K562 (cell line): ENCODE measurements around the gene SLC14A1. TPM values are rescaled to one million over a fixed set of nuclear protein-coding genes. Genes with fewer than 3 reads are reported as not detected.

Experiments used
- ATAC-seq: fragments of 200-7000 bp; cut with Tn5 transposase; 3 replicates; pipeline ENCODE4 v1.9.1; 2020; ENCODE audit warnings: moderate library complexity
- BruUV-seq: library from RNA; stranded (reverse); fragments of 400-500 nt; replicated peaks from 2 replicates; lab custom pipeline; 2021; lab: Mats Ljungman, UMichigan
- CTCF ChIA-PET: fragments of 300-600 bp; formaldehyde crosslinking; extraction: SDS; loops from one replicate; lab custom pipeline; 2021; ENCODE audit warnings: low intra/inter-chr PET ratio; lab: Yijun Ruan, JAX
- POLR2A ChIA-PET: fragments of 300-600, 350-650 bp; sonication (Branson Sonifier 250); formaldehyde crosslinking; extraction: SDS; loops from one replicate; lab custom pipeline; 2021; ENCODE audit warnings: antibody characterized with exemption, inconsistent platforms; lab: Yijun Ruan, JAX
- DNase-seq, 4 experiments: peaks; one replicate each; pipeline versions ENCODE4 v3.0.0 to v3.0.0-alpha.2; 2011 to 2018; ENCODE audit warnings: low spot score in 3 of 4, mixed read lengths in 3 of 4; ENCODE audit errors: extremely low read depth in 1 of 4
- FAIRE-seq: peaks from 2 replicates; lab custom pipeline; 2011; peaks lifted over from hg19 to GRCh38; lab: Jason Lieb, UNC
- H2AFZ ChIP-seq: 2 replicates; pipeline ENCODE4 v1.6.0; 2011; ENCODE audit warnings: low read depth, low read length, control low read depth, inconsistent platforms
- H3K27ac ChIP-seq: fragments of 200-600 bp; 3 replicates; pipeline ENCODE4 v1.8.0; 2011; ENCODE audit warnings: low read depth, mild to moderate bottlenecking, control low read depth, inconsistent platforms, low read length, moderate library complexity, mixed read lengths; ENCODE audit errors: extremely low read depth
- H3K27me3 ChIP-seq, 2 experiments: fragments of 300-600 bp in 1 of 2; 2 replicates in 1 of 2; 3 replicates in 1 of 2; pipeline versions ENCODE4 v1.6.0 to v1.8.0; 2011; ENCODE audit warnings: inconsistent platforms in 2 of 2, low read length in 2 of 2, mild to moderate bottlenecking in 1 of 2, mixed read lengths in 1 of 2, moderate library complexity in 1 of 2; ENCODE audit not compliant: control insufficient read depth in 2 of 2, insufficient read depth in 2 of 2
- H3K36me3 ChIP-seq: fragments of 300-600 bp; 3 replicates; pipeline ENCODE4 v1.8.0; 2011; ENCODE audit warnings: mild to moderate bottlenecking, low read length, inconsistent platforms; ENCODE audit not compliant: control insufficient read depth, insufficient read depth
- H3K4me1 ChIP-seq, 2 experiments: fragments of 200-600 bp in 1 of 2; replicated peaks in 1 of 2; 2 replicates in 1 of 2; 3 replicates in 1 of 2; pipeline versions ENCODE4 v1.5.1 to v1.8.0; 2011; ENCODE audit warnings: inconsistent platforms in 2 of 2, low read length in 2 of 2, mild to moderate bottlenecking in 1 of 2, mixed read lengths in 1 of 2, moderate library complexity in 1 of 2; ENCODE audit not compliant: control insufficient read depth in 2 of 2, insufficient read depth in 2 of 2
- H3K4me2 ChIP-seq: 2 replicates; pipeline ENCODE4 v1.6.1; 2011; ENCODE audit warnings: low read length, control low read depth, inconsistent platforms, mixed read lengths; ENCODE audit not compliant: insufficient read depth
- H3K4me3 ChIP-seq: fragments of 200-600 bp; sonication (generic), shearing (Covaris generic); 2 replicates; pipeline ENCODE4 v1.5.1; 2016; ENCODE audit warnings: control low read depth, inconsistent platforms
- H3K79me2 ChIP-seq: fragments of 200-600 bp; 3 replicates; pipeline ENCODE4 v1.8.0; 2011; ENCODE audit warnings: low read length, inconsistent platforms; ENCODE audit not compliant: control insufficient read depth, insufficient read depth
- H3K9ac ChIP-seq, 2 experiments: 2 replicates each; pipeline versions ENCODE4 v1.6.0 to v1.6.1; 2011; ENCODE audit warnings: low read depth in 2 of 2, low read length in 2 of 2, control low read depth in 1 of 2, inconsistent platforms in 1 of 2, mild to moderate bottlenecking in 1 of 2, mixed read lengths in 1 of 2; ENCODE audit not compliant: insufficient read depth in 1 of 2
- H3K9me1 ChIP-seq: one replicate; pipeline ENCODE4 v1.6.0; 2011; ENCODE audit warnings: inconsistent platforms, mild to moderate bottlenecking, low read length, moderate library complexity; ENCODE audit not compliant: control insufficient read depth, insufficient read depth
- H3K9me3 ChIP-seq: replicated peaks from 2 replicates; pipeline ENCODE4 v1.5.1; 2011; ENCODE audit warnings: low read depth, low read length, inconsistent platforms; ENCODE audit not compliant: control insufficient read depth, insufficient read depth
- H4K20me1 ChIP-seq: replicated peaks from 2 replicates; pipeline ENCODE4 v1.6.1; 2011; ENCODE audit warnings: low read length, inconsistent platforms, mixed read lengths; ENCODE audit not compliant: control insufficient read depth, insufficient read depth
- ESRRA ChIP-seq: fragments of 450-650 bp; IDR thresholded peaks from 2 replicates; pipeline ENCODE4 v1.6.1; 2014; ENCODE audit warnings: low read depth, mild to moderate bottlenecking, moderate library complexity, borderline replicate concordance
- KAT8 ChIP-seq: fragments of 450-650 bp; IDR thresholded peaks from 2 replicates; pipeline ENCODE4 v1.6.1; 2016; ENCODE audit warnings: low read depth, mild to moderate bottlenecking
- MCM2 ChIP-seq: fragments of 450-650 bp; IDR thresholded peaks from 2 replicates; pipeline ENCODE4 v1.6.1; 2017; ENCODE audit warnings: low read depth, mild to moderate bottlenecking
- POLR2AphosphoS5 ChIP-seq: IDR thresholded peaks from 2 replicates; pipeline ENCODE4 v1.6.1; 2011; ENCODE audit warnings: mild to moderate bottlenecking, low read depth, low read length, moderate library complexity; ENCODE audit not compliant: control insufficient read depth, insufficient read depth
- RFX5 ChIP-seq: IDR thresholded peaks from 2 replicates; pipeline ENCODE4 v1.6.1; 2011; ENCODE audit warnings: low read depth, mild to moderate bottlenecking, improper control_type of control experiment, low read length
- ZC3H8 ChIP-seq: fragments of 450-650 bp; IDR thresholded peaks from 2 replicates; pipeline ENCODE4 v1.6.1; 2017
- WGBS: fragments of 100-300 bp; shearing (Covaris generic); methylation state at CpG from one replicate; pipeline ENCODE4 v1.1.6; 2016; ENCODE audit warnings: low coverage, mixed read lengths; ENCODE audit not compliant: insufficient coverage; ENCODE audit errors: missing lambda C conversion rate; 5-methylcytosine and 5-hydroxymethylcytosine counted together
- in situ Hi-C: fragments of 300-500 bp; cut with MboI; formaldehyde crosslinking; loops from 4 replicates; pipeline ENCODE4 v1.15.0; 2018; ENCODE audit warnings: inconsistent platforms, mixed read lengths
- intact Hi-C: fragments of 100-400 bp; cut with micrococcal nuclease; formaldehyde crosslinking; loops from 2 replicates; pipeline ENCODE4 v1.14.2; 2022
- polyA plus RNA-seq, 8 experiments: library from polyadenylated mRNA; depleted of rRNA in 4 of 8; stranded (reverse) in 5 of 8; unstranded in 3 of 8; fragments of >200 nt; fragmentation: Nextera tagmentation in 2 of 8; fragmentation: Illumina TruSeq in 1 of 8; extraction: Ambion mirVana in 2 of 8; extraction: Trizol in 1 of 8; gene quantifications; 2 replicates each; pipeline versions ENCODE4 v1.2.1 to v1.2.3, GENCODE V29; 2011 to 2014; ENCODE audit warnings: inconsistent platforms in 1 of 8, missing spikeins in 1 of 8
- total RNA-seq, 7 experiments: library from RNA; depleted of rRNA in 6 of 7; stranded (reverse); fragments of >200 nt in 6 of 7; fragmentation: Illumina TruSeq in 2 of 7; extraction: Trizol in 2 of 7; gene quantifications; 2 replicates each; pipeline versions ENCODE4 v1.2.1 to v1.2.3, GENCODE V29; 2011 to 2021; ENCODE audit warnings: low replicate concordance in 1 of 7

Gene SLC14A1
- total and polyA plus RNA-seq, 9 of the 15 experiments (the other 6 are each of a cell fraction or from before 2014, with no cell fraction given) = 0.14 to 0.40 (median 0.20) TPM; not detected in 6

GRCh38 chr18:45782662-45783061 lies 58.7 kb downstream of the SLC14A1 start:
- in situ Hi-C loops = no loop called here

GRCh38 chr18:45783097-45784075 lies 59.4 kb downstream of the SLC14A1 start:
- TF ChIP-seq RFX5 = no peak
- TF ChIP-seq ZC3H8 = no peak
- TF ChIP-seq ESRRA = no peak
- no peak for TF ChIP-seq KAT8

More at GRCh38 chr18:45782662-45783061, 58.7 kb downstream of the SLC14A1 start:
- no peak overlapping the region for H2AFZ ChIP-seq
- H4K20me1 ChIP-seq = no peaks in the 10 kb centered on the region
- intact Hi-C loops = no loop called here
- H3K79me2 ChIP-seq = no peaks in the 10 kb centered on the region
- no peak for DNase-seq
- no peak overlapping the region for H3K4me3 ChIP-seq
- no peaks in the 10 kb centered on the region for H3K9me1 ChIP-seq
- POLR2A ChIA-PET = no interaction called here
- no peak for TF ChIP-seq POLR2AphosphoS5
- TF ChIP-seq MCM2 = no peak
- CTCF ChIA-PET = no interaction called here
- BruUV-seq = no TSS peak
- 0% methylated on average over 1 of the region's 1 CpG for WGBS
- no peak for FAIRE-seq
- no peak overlapping the region for H3K27ac ChIP-seq
- no peaks in the 10 kb centered on the region for H3K9me3 ChIP-seq
- H3K4me2 ChIP-seq = no peak overlapping the region
- H3K36me3 ChIP-seq = no peaks in the 10 kb centered on the region
- peaks cover 2 to 5% of the 10 kb centered on the region in 2 experiments; a peak in 2 of 5 replicates for H3K27me3 ChIP-seq
- ATAC-seq = no peak
- no peak overlapping the region for H3K9ac ChIP-seq
- H3K4me1 ChIP-seq = no peaks in the 10 kb centered on the region

More at GRCh38 chr18:45783097-45784075, 59.4 kb downstream of the SLC14A1 start:
- Histone ChIP-seq H2AFZ (no peak overlapping the region), H3K4me2 (no peak overlapping the region), H4K20me1 (no peaks in the 10 kb centered on the region), H3K36me3 (no peaks in the 10 kb centered on the region), H3K27me3 (peaks cover 2 to 5% of the 10 kb centered on the region in 2 experiments; a peak in 2 of 5 replicates), H3K27ac (no peak overlapping the region), H3K9me3 (no peaks in the 10 kb centered on the region), H3K79me2 (no peaks in the 10 kb centered on the region), H3K4me3 (no peak overlapping the region), H3K4me1 (no peaks in the 10 kb centered on the region), H3K9me1 (no peaks in the 10 kb centered on the region), H3K9ac (no peak overlapping the region)
- BruUV-seq = no TSS peak
- no peak for DNase-seq
- FAIRE-seq = no peak
- ChIA-PET CTCF (no interaction called here), POLR2A (no interaction called here)
- 0% methylated on average over 9 of the region's 9 CpGs for WGBS
- intact Hi-C loops (no loop called here), in situ Hi-C loops (no loop called here)
- ATAC-seq = no peak
